OCI-M1 (cell line): ENCODE results near the gene FAM181A.

Source experiments
- DNase-seq: peaks from one replicate; lab custom pipeline; 2025; lab: John Stamatoyannopoulos, UW

FAM181A gene

DNA sequence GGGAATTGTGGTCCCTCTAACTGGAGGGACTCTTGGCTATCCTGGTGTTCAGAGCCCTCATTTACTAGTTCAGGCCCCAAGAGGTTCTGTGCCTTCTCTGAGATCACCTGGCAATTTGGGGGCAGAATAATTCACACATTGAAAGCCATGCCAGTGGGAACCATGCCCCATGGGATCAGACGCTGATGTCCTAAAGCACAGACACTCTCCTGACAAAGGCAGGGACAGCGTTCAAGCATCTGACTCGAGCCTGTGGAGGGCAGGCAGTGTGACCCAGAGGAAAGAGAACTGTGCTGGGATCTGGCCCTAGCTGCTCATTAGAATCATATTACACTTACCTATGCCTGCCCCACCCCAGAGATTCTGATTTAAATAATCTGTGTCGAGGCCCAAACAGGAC is 51.6 kb downstream of the FAM181A start:
- DNase-seq, result no peak
